Measurements from ENCODE around the gene DPH3.

DNA sequence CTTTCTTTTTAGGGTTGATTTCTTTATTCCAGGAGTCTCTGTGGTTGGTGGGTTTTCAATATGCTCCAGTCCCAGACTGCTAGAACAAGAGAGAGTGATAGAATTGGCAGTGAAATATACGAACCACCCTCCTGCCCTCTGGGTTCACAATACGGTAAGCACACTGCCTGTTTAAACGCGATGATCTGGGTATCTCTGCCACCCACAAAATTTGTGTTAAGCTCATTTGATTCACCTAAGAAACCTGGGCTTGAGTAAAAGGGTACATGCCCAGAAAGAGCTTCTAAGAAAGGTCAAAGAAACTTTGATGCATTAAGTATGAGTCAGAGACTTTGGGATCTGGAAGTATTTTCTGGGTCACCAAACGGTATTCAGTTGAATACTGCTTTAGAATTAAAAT, 30.1 kb upstream of the DPH3 start:
- TF ChIP-seq, protein P1, sequence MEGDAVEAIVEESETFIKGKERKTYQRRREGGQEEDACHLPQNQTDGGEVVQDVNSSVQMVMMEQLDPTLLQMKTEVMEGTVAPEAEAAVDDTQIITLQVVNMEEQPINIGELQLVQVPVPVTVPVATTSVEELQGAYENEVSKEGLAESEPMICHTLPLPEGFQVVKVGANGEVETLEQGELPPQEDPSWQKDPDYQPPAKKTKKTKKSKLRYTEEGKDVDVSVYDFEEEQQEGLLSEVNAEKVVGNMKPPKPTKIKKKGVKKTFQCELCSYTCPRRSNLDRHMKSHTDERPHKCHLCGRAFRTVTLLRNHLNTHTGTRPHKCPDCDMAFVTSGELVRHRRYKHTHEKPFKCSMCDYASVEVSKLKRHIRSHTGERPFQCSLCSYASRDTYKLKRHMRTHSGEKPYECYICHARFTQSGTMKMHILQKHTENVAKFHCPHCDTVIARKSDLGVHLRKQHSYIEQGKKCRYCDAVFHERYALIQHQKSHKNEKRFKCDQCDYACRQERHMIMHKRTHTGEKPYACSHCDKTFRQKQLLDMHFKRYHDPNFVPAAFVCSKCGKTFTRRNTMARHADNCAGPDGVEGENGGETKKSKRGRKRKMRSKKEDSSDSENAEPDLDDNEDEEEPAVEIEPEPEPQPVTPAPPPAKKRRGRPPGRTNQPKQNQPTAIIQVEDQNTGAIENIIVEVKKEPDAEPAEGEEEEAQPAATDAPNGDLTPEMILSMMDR (IDR thresholded peaks at IDR 0.05) = no peak
- TF ChIP-seq, protein P2, sequence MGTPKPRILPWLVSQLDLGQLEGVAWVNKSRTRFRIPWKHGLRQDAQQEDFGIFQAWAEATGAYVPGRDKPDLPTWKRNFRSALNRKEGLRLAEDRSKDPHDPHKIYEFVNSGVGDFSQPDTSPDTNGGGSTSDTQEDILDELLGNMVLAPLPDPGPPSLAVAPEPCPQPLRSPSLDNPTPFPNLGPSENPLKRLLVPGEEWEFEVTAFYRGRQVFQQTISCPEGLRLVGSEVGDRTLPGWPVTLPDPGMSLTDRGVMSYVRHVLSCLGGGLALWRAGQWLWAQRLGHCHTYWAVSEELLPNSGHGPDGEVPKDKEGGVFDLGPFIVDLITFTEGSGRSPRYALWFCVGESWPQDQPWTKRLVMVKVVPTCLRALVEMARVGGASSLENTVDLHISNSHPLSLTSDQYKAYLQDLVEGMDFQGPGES (IDR thresholded peaks at IDR 0.05; ENCODE audit: low read depth, low read length) = no peak
- TF ChIP-seq FOXM1 (IDR thresholded peaks at IDR 0.05; ENCODE audit: low read depth) (no peak), EZH2phosphoT487 (IDR thresholded peaks at IDR 0.05; ENCODE audit: borderline replicate concordance, low read depth) (no peak), TEAD4 (IDR thresholded peaks at IDR 0.05; ENCODE audit: borderline replicate concordance, insufficient read depth) (no peak), GATA2 (CRISPR knock-in tag; IDR thresholded peaks at IDR 0.05) (no peak), GABPA (IDR thresholded peaks at IDR 0.05; ENCODE audit: low read depth) (no peak)
- TF ChIP-seq, protein P3, sequence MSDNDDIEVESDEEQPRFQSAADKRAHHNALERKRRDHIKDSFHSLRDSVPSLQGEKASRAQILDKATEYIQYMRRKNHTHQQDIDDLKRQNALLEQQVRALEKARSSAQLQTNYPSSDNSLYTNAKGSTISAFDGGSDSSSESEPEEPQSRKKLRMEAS (IDR thresholded peaks at IDR 0.05; ENCODE audit: low read depth) = no peak

Measured in SK-N-SH (cell line).